Lower leg skin (tissue), 4 donors: ENCODE measurements around the gene TFAP2A. TPM values are rescaled to one million over a fixed set of nuclear protein-coding genes. Genes with fewer than 3 reads are reported as not detected.

Experiments
- DNase-seq, 2 donors: peaks; one replicate each; pipeline ENCODE4 v3.0.0-alpha.2; 2019; ENCODE audit warnings: low spot score in 2 of 2
- H3K4me3 ChIP-seq: fragments of 200-600 bp; sonication (generic); 2 replicates; pipeline ENCODE4 v1.5.1; 2017; ENCODE audit warnings: mild to moderate bottlenecking, low read depth; ENCODE audit not compliant: poor library complexity, severe bottlenecking
- CTCF ChIP-seq, 3 donors: fragments of 450-650 bp; IDR thresholded peaks; one replicate each; pipeline ENCODE4 v1.5.1; 2016; ENCODE audit warnings: antibody characterized with exemption in 3 of 3, mild to moderate bottlenecking in 3 of 3, moderate library complexity in 2 of 3
- POLR2A ChIP-seq, 2 donors: fragments of 450-650 bp; IDR thresholded peaks; one replicate each; pipeline ENCODE4 v1.6.1; 2016 to 2017; ENCODE audit warnings: antibody characterized with exemption in 2 of 2, mild to moderate bottlenecking in 1 of 2, moderate library complexity in 1 of 2
- WGBS, 2 donors: methylation state at CpG; one replicate each; pipeline ENCODE4 v1.1.5; 2018; 5-methylcytosine and 5-hydroxymethylcytosine counted together
- intact Hi-C: fragments of 100-400 bp; cut with DNase I; formaldehyde crosslinking; loops from one replicate; pipeline ENCODE4 v1.15.0; 2023; ENCODE audit warnings: low total_unique reads
- total RNA-seq, 4 donors: library from RNA; depleted of rRNA; stranded (reverse); fragments of >200 nt; gene quantifications; one replicate each; pipeline ENCODE4 v1.1.0, GENCODE V29; 2016

Gene TFAP2A
- total RNA-seq, 4 donors from 2014 or later, result 62.0 to 123 (median 63.7) TPM

- WGBS, 2 donors, result 7 to 11% methylated on average over 1 of the region's 1 CpG
- TF ChIP-seq CTCF (IDR thresholded peaks at IDR 0.05) (no peak), POLR2A (IDR thresholded peaks at IDR 0.05) (no peak)
- intact Hi-C loops, result loop anchor here (10.0 kb wide), 1 partner anchor 314 kb away; no protein-coding TSS in a partner anchor
- no peak for DNase-seq
- H3K4me3 ChIP-seq, result no peak overlapping the region
Observed at GRCh38 chr6:10408457-10408856, 6.4 kb downstream of the TFAP2A start.

- intact Hi-C loops, result loop anchor here (10.0 kb wide), 1 partner anchor 313 kb away; no protein-coding TSS in a partner anchor
- no peak for TF ChIP-seq CTCF (IDR thresholded peaks at IDR 0.05)
- TF ChIP-seq POLR2A (IDR thresholded peaks at IDR 0.05), result no peak
- no peak for DNase-seq
- no peak overlapping the region for H3K4me3 ChIP-seq
- 12 to 18% methylated on average over 3 of the region's 3 CpGs for WGBS, 2 donors
Observed at GRCh38 chr6:10407674-10408054, 7.2 kb downstream of the TFAP2A start.

- 17 to 22% methylated on average over 7 of the region's 7 CpGs for WGBS, 2 donors
- no peak for TF ChIP-seq CTCF (IDR thresholded peaks at IDR 0.05)
- no peak for TF ChIP-seq POLR2A (IDR thresholded peaks at IDR 0.05)
- intact Hi-C loops, result loop anchor here (10.0 kb wide), 1 partner anchor 312 kb away; no protein-coding TSS in a partner anchor
- DNase-seq, result no peak
- no peak overlapping the region for H3K4me3 ChIP-seq
Observed at GRCh38 chr6:10407018-10407673, 7.7 kb downstream of the TFAP2A start.

- 17 to 25% methylated on average over 1 of the region's 1 CpG for WGBS, 2 donors
- intact Hi-C loops, result loop anchor here (10.0 kb wide), 1 partner anchor 312 kb away; no protein-coding TSS in a partner anchor
- H3K4me3 ChIP-seq, result no peak overlapping the region
- TF ChIP-seq POLR2A (IDR thresholded peaks at IDR 0.05) (no peak), CTCF (IDR thresholded peaks at IDR 0.05) (no peak)
- DNase-seq, result no peak
Observed at GRCh38 chr6:10406556-10406955, 8.3 kb downstream of the TFAP2A start.

GRCh38 chr6:10405513-10405900 is 9.4 kb downstream of the TFAP2A start:
- 25% methylated on average over 3 of the region's 3 CpGs for WGBS, 2 donors
- TF ChIP-seq POLR2A (IDR thresholded peaks at IDR 0.05) (no peak), CTCF (IDR thresholded peaks at IDR 0.05) (no peak)

More at GRCh38 chr6:10405513-10405900, 9.4 kb downstream of the TFAP2A start:
- intact Hi-C loops, result loop anchor here (10.0 kb wide), 1 partner anchor 311 kb away; no protein-coding TSS in a partner anchor
- no peak for DNase-seq
- H3K4me3 ChIP-seq, result no peak overlapping the region
